Suprapubic skin (tissue), 3 donors: ENCODE measurements around the gene MYO15B.

ENCODE experiments used
- CTCF ChIP-seq, 2 donors: fragments of 200-600 bp in 1 of 2; fragments of 450-650 bp in 1 of 2; sonication (generic) in 1 of 2; IDR thresholded peaks; one replicate each; pipeline ENCODE4 v1.5.1; 2016 to 2019; ENCODE audit warnings: antibody characterized with exemption in 2 of 2, mild to moderate bottlenecking in 1 of 2, moderate library complexity in 1 of 2
- POLR2A ChIP-seq, 2 donors: fragments of 450-650 bp; IDR thresholded peaks; one replicate each; pipeline ENCODE4 v1.6.1; 2017; ENCODE audit warnings: antibody characterized with exemption in 2 of 2, mild to moderate bottlenecking in 2 of 2, moderate library complexity in 2 of 2

- TF ChIP-seq POLR2A (IDR thresholded peaks at IDR 0.05) (no peak), CTCF (IDR thresholded peaks at IDR 0.05) (no peak)
These were observed 4.9 kb downstream of the MYO15B start for GRCh38 chr17:75592348-75593020.
